MM.1S (cell line): ENCODE results near the gene POLR2M.

Experiments
- CTCF ChIP-seq: fragments of 300-600 bp; sonication (generic); IDR thresholded peaks from 2 replicates; pipeline ENCODE4 v1.5.1; 2016; ENCODE audit warnings: antibody characterized with exemption, low read length, mixed read lengths
- EZH2 ChIP-seq: fragments of 300-600 bp; sonication (generic); optimal IDR thresholded peaks from 2 replicates; pipeline ENCODE3; 2017; ENCODE audit warnings: low read depth, mild to moderate bottlenecking, antibody characterized with exemption, low read length, mixed read lengths
- EZH2phosphoT487 ChIP-seq: fragments of 300-600 bp; sonication (generic); IDR thresholded peaks from 2 replicates; pipeline ENCODE4 v1.6.1; 2018; ENCODE audit warnings: antibody characterized with exemption, low read length

DNA sequence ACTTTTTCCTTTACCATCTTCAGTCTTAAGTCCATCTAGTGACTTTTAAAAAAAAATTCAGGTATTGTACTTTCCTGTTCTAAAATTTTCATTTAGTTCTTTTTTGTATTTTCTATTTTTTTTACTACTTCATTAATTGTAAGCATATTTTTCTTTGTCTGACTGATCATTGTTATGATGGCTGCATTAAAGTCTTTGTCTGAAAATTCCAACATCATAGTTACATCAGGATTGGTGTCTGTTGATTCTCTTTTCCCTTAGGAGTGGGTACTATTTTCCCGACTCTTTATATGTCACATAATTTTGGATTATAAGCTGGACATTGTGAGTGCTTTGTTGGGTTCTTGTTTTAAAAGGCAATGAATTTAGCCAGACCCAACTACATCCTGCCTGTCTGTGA lies 34.9 kb upstream of the POLR2M start:
- TF ChIP-seq CTCF: no peak
- no peak for TF ChIP-seq EZH2
- TF ChIP-seq EZH2phosphoT487: no peak
